Bronchial epithelial cell (primary cell): ENCODE results near the gene TPSAB1. TPM values are rescaled to one million over a fixed set of nuclear protein-coding genes. Genes with fewer than 3 reads are reported as not detected.

Source experiments
- DNase-seq: peaks from one replicate; pipeline ENCODE4 v3.0.0-alpha.2; 2010; ENCODE audit warnings: low read depth
- FAIRE-seq: peaks from 2 replicates; lab custom pipeline; 2011; peaks lifted over from hg19 to GRCh38; lab: Jason Lieb, UNC
- H3K27me3 ChIP-seq: 2 replicates; pipeline ENCODE4 v1.5.1; 2011; ENCODE audit warnings: low read length; ENCODE audit not compliant: control insufficient read depth, insufficient read depth
- H3K36me3 ChIP-seq: 2 replicates; pipeline ENCODE4 v1.5.1; 2011; ENCODE audit warnings: low read length; ENCODE audit not compliant: control insufficient read depth, insufficient read depth
- H3K4me3 ChIP-seq: 2 replicates; pipeline ENCODE4 v1.5.1; 2011; ENCODE audit warnings: mild to moderate bottlenecking, low read depth, low read length, control low read depth
- total RNA-seq: library from RNA; depleted of rRNA; stranded (reverse); fragments of >200 nt; gene quantifications from 2 replicates; pipeline ENCODE4 v1.2.1, GENCODE V29; 2014
- TF ChIP-seq, protein P1 (sequence below): IDR thresholded peaks from 2 replicates; pipeline ENCODE4 v1.5.1; 2011; ENCODE audit warnings: mild to moderate bottlenecking, moderate library complexity, low read length, control low read depth, inconsistent platforms; ENCODE audit not compliant: insufficient read depth, severe bottlenecking

Gene TPSAB1
- total RNA-seq, 1 donor from 2014 or later = not detected

DNA sequence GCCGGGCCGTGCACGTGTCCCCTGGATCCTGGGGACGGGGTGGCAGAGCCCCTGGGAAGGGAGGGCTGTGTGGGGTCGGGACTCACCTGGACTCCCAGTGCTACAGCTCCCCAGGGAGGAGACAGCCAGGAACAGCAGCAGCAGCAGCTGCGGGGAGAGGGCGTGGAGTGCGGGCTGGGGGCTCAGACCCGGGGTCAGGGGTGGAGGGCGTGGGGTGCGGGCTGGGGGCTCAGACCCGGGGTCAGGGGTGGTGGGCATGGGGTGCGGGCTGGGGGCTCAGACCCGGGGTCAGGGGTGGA lies 36.0 kb downstream of the TPSAB1 start:
- FAIRE-seq (no peak), DNase-seq (no peak)
- Histone ChIP-seq H3K4me3 (no peak overlapping the region), H3K27me3 (peaks cover 2% of the 10 kb centered on the region), H3K36me3 (no peaks in the 10 kb centered on the region)
- TF ChIP-seq, protein P1, sequence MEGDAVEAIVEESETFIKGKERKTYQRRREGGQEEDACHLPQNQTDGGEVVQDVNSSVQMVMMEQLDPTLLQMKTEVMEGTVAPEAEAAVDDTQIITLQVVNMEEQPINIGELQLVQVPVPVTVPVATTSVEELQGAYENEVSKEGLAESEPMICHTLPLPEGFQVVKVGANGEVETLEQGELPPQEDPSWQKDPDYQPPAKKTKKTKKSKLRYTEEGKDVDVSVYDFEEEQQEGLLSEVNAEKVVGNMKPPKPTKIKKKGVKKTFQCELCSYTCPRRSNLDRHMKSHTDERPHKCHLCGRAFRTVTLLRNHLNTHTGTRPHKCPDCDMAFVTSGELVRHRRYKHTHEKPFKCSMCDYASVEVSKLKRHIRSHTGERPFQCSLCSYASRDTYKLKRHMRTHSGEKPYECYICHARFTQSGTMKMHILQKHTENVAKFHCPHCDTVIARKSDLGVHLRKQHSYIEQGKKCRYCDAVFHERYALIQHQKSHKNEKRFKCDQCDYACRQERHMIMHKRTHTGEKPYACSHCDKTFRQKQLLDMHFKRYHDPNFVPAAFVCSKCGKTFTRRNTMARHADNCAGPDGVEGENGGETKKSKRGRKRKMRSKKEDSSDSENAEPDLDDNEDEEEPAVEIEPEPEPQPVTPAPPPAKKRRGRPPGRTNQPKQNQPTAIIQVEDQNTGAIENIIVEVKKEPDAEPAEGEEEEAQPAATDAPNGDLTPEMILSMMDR = no peak

DNA sequence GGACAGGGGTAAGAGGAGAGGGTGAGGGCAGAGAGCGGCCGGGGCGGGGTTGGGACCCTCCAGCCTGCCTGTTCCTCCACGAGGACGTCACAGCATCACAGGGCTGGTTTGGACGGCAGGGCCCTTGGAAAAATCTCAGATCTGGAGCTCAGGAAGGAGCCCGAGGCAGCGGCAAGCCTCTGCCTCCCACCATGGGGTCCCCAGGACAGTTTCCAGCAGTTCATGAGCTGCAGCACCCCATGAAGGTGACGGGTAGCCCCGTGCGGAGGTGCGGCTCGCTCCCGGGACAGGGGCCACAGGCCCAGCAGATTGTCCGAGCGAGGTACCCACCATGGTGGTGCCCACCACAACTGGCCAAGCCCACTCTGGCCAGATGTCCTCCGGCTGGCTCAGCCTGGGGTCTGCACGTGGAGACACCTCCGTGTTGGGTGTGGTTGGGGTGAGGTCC lies 36.7 kb downstream of the TPSAB1 start:
- peaks cover 2% of the 10 kb centered on the region for H3K27me3 ChIP-seq
- TF ChIP-seq, protein P1 = no peak
- no peak for DNase-seq

DNA sequence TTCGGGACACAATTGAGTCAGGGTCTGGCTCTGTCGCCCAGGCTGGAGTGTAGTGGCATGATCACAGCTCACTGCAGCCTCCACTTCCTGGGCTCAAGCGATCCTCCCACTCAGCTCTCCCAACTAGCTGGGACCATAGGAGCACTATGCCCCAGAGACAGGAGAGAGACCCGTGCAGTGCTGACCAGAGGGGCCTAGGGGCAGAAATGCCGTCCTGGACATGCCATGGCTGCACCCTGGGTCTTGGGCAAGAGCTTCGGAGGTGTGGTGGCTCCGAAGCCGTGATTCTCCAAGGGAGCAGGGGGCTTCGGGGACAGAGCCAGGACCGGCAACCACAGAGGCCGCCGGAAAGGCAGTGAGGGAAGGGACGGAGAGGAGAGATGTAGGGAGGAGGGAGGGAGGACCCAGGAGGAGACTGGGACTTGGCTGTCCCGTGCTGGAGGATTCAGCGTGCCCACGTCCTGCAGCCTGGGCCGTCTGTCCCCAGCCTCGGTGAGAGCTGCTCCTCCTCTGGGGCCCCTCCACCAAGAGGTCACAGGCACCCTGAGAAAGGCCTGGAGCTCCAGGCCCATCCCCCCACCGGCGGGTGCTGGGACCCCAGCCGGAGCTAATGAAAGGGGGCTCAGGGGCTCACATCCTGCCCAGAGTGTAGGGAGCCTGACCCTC lies 37.2 kb downstream of the TPSAB1 start:
- TF ChIP-seq, protein P1 = no peak
- no peak for DNase-seq
- Histone ChIP-seq H3K36me3 (no peaks in the 10 kb centered on the region), H3K4me3 (no peak overlapping the region), H3K27me3 (no peaks in the 10 kb centered on the region)
- no peak for FAIRE-seq

More for the DNA sequence above, 36.7 kb downstream of the TPSAB1 start:
- H3K4me3 ChIP-seq = no peak overlapping the region
- H3K36me3 ChIP-seq = no peaks in the 10 kb centered on the region
- FAIRE-seq = no peak

DNA sequence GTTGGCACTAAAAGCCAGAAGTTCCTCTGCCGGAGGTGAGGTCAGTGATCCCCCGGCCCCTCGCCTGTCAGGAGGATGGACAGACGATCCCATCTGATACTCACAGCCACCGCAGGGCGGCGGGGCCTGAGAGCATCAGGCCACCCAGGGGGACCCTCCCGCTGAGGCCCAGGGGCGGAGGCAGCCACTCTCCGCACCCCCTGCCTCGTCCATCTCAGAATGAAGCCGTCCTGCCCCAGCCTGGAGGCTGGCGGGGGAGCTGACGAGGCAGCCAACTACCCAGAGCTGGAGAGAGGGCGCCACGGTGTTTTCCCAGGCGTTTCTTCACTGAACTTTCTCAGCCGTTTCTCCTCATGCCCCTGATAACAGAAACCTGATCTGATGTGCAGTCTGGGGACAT lies 38.0 kb downstream of the TPSAB1 start:
- no peak overlapping the region for H3K4me3 ChIP-seq
- FAIRE-seq (no peak), DNase-seq (no peak)
- no peaks in the 10 kb centered on the region for H3K27me3 ChIP-seq
- TF ChIP-seq, protein P1 = no peak
- H3K36me3 ChIP-seq = no peaks in the 10 kb centered on the region

DNA sequence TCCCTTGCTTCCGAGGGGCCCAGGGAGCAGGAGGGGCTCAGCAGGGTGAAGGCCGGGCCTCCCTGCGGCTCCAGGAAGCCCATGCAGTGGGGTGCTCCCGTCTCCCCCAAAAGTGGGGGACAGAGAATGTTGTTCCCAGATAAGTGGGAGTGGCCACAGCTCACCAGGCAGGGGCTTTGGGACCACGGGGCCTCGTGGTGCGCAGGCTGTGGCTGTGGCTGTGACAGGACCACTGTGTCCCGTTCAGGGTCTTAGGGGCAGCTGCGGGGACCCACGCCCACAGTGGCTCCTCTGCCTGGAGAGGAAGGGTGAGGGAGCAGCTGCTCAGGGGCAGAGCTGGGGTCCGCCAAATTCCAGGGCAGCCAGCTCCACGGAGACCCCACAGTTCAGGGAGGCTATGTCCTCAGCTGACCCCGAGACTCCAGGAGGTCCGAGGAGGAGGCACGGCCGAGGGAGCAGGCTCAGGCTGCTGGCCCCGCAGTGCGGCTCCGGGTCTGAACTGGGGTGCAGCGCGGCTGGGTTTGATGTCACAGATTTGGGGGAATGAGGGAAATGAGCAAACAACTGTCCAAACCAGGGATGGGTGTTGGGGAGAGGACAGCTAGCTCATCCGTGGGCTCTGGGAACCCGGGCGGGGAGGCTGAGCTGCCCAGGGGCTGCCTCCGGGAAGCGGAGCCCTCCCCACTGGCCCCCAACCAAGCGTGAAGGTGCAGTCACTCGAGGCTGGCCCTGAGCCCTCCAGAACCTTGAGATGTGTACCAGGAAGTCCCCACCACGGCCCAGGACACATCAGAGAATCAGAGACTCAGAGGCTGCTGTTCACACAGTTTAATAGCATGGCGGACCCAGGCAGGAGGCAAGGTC lies 38.8 kb downstream of the TPSAB1 start:
- no peaks in the 10 kb centered on the region for H3K27me3 ChIP-seq
- TF ChIP-seq, protein P1 = no peak
- no peak for DNase-seq
- no peaks in the 10 kb centered on the region for H3K36me3 ChIP-seq
- no peak for FAIRE-seq
- no peak overlapping the region for H3K4me3 ChIP-seq
